ENCODE results near the gene TMEM8B.

Gene TMEM8B

DNA sequence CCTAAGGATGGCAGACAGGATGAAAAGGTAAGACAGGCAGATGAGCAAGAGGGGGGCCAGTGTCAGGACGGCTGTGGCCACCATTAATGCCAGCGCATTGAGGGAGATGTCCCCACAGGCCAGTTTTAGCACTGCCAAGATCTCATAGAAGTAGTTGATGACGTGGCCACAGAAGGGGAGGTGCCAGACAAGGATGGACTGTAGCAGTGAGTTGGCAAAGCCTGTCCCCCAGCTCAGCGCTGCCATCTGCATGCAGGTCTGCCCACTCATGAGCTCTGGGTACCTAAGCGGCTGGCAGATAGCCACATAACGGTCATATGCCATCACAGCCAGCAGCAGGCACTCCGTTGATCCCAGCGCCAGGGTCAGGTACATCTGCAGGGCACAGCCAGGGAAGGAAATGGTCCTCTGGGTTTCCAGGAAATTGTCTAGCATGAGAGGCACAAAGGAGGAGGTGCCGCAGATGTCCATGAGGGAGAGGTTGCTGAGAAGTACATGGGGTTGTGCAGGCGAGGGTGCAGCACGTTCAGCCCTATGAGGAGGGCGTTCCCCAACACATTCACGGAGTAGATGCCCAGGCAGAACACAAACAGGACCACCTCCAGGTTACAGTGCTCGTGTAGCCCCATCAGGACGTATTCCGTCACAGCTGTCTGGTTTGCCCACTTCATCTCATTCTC is 30.4 kb downstream of the TMEM8B start:
- no peak for TF ChIP-seq CTCF (IDR thresholded peaks at IDR 0.05; ENCODE audit: low read depth, low read length, missing control alignments)
- no peak overlapping the region for H3K4me3 ChIP-seq (ENCODE audit: low read depth, low read length)
- no peak for DNase-seq (ENCODE audit: low read depth)
- in situ Hi-C loops (cut with HindIII; ENCODE audit: low sequenced_read_pairs) = no loop called here

DNA sequence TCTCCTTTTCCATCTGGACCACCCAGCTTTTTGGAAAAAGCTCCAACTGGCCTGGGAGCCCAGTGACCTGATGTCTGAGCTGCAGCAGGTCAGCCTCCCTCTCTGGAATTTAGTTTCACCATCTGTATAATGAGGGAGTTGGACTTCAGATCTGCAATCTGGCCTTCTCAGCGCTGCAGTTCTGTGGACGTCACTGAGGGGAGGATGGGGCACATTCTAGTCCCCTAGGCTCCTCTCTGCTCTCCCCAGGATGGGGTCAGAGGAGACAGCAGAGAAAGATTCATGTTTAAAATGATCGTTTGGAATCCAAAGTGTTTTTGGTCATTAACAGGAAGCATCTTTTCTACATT is 30.9 kb downstream of the TMEM8B start:
- H3K4me3 ChIP-seq (ENCODE audit: low read depth, low read length) = no peak overlapping the region
- no peak for TF ChIP-seq CTCF (IDR thresholded peaks at IDR 0.05; ENCODE audit: low read depth, low read length, missing control alignments)
- in situ Hi-C loops (cut with HindIII; ENCODE audit: low sequenced_read_pairs) = loop anchor here (5.0 kb wide), 1 partner anchor 52 kb away; no protein-coding TSS in a partner anchor
- no peak for DNase-seq (ENCODE audit: low read depth)

- in situ Hi-C loops (cut with HindIII; ENCODE audit: low sequenced_read_pairs) = loop anchor here (5.0 kb wide), 1 partner anchor 51 kb away; no protein-coding TSS in a partner anchor
- no peak for TF ChIP-seq CTCF (IDR thresholded peaks at IDR 0.05; ENCODE audit: low read depth, low read length, missing control alignments)
- DNase-seq (ENCODE audit: low read depth) = no peak
- no peak overlapping the region for H3K4me3 ChIP-seq (ENCODE audit: low read depth, low read length)
Measured at GRCh38 chr9:35861161-35861897, 32.3 kb downstream of the TMEM8B start.

DNA sequence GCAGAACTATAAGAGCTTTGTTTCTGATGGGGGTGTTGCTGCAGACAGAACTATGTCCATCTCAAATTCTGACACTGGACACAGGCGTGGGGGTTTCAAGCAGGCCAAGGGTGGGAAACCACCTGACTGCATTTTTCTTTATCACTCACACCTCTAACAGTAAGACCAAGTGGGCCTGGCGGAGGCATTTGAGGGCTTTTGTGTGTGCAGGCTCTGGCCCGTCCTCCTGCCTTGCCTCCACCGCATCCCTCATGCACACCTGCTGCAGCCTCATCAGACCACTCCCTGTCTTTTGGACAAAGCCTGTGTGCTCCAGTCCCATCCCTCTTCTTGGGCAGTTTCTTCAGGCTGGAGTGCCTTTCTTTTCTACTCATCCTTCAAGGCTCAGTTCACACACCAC is 33.3 kb downstream of the TMEM8B start:
- in situ Hi-C loops (cut with HindIII; ENCODE audit: low sequenced_read_pairs) = loop anchor here (5.0 kb wide), 1 partner anchor 50 kb away; no protein-coding TSS in a partner anchor
- no peak overlapping the region for H3K4me3 ChIP-seq (ENCODE audit: low read depth, low read length)
- no peak for DNase-seq (ENCODE audit: low read depth)
- TF ChIP-seq CTCF (IDR thresholded peaks at IDR 0.05; ENCODE audit: low read depth, low read length, missing control alignments) = no peak

GRCh38 chr9:35863583-35863982 is 34.6 kb downstream of the TMEM8B start:
- DNase-seq (ENCODE audit: low read depth) = no peak
- in situ Hi-C loops (cut with HindIII; ENCODE audit: low sequenced_read_pairs) = loop anchor here (5.0 kb wide), 1 partner anchor 49 kb away; no protein-coding TSS in a partner anchor
- H3K4me3 ChIP-seq (ENCODE audit: low read depth, low read length) = no peak overlapping the region
- no peak for TF ChIP-seq CTCF (IDR thresholded peaks at IDR 0.05; ENCODE audit: low read depth, low read length, missing control alignments)

GRCh38 chr9:35864695-35865255 is 35.7 kb downstream of the TMEM8B start:
- no peak for TF ChIP-seq CTCF (IDR thresholded peaks at IDR 0.05; ENCODE audit: low read depth, low read length, missing control alignments)
- in situ Hi-C loops (cut with HindIII; ENCODE audit: low sequenced_read_pairs) = loop anchor here (5.0 kb wide), 2 partner anchors 37 to 48 kb away; partner anchors contain the start of genes FAM221B and TMEM8B
- H3K4me3 ChIP-seq (ENCODE audit: low read depth, low read length) = no peak overlapping the region

More at GRCh38 chr9:35864695-35865255, 35.7 kb downstream of the TMEM8B start:
- no peak for DNase-seq (ENCODE audit: low read depth)

Data from astrocyte of the cerebellum (primary cell).